GM10248 (cell line): ENCODE data around the gene CPED1.
"Not testable (repeated sequence)": the region's sequence is repeated elsewhere in the genome, so short reads cannot be mapped to it uniquely, and the experiment has no call there.

Experiments
- CTCF ChIA-PET: fragments of 300-600 bp; sonication (Branson Sonifier 250); formaldehyde crosslinking; extraction: SDS; loops from one replicate; lab custom pipeline; 2021; ENCODE audit warnings: antibody characterized with exemption; lab: Yijun Ruan, JAX
- POLR2A ChIA-PET: fragments of 350-650 bp; sonication (Branson Sonifier 250); formaldehyde crosslinking; extraction: SDS; loops from one replicate; lab custom pipeline; 2020; ENCODE audit warnings: antibody characterized with exemption; lab: Yijun Ruan, JAX
- DNase-seq: peaks from one replicate; pipeline ENCODE4 v3.0.0; 2012; ENCODE audit errors: extremely low spot score
- TF ChIP-seq, protein P1 (sequence below): IDR thresholded peaks from 2 replicates; pipeline ENCODE4 v1.5.1; 2012; ENCODE audit warnings: mild to moderate bottlenecking, low read depth; ENCODE audit errors: extremely low read depth, missing control alignments, control extremely low read depth

The CPED1 gene

DNA sequence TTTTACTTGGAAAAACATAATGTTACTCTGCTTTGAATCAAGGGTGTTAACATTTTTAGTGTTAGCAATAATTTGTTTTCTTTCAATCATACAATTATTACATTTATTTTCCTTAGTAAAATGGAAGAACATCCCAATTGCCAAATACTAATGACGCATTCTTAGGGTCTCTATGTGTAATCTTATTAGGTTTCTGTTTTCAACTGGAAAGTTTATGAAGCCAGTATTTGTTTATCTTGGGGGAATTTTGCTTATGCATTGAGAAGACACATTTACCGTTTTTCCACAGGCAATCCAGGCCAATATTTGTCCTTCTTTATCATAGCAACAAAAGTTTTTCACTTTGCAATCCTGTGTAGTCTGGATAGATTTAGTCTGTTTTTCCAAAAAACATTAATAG, 134.5 kb downstream of the CPED1 start:
- CTCF ChIA-PET = no interaction called here
- POLR2A ChIA-PET = no interaction called here

DNA sequence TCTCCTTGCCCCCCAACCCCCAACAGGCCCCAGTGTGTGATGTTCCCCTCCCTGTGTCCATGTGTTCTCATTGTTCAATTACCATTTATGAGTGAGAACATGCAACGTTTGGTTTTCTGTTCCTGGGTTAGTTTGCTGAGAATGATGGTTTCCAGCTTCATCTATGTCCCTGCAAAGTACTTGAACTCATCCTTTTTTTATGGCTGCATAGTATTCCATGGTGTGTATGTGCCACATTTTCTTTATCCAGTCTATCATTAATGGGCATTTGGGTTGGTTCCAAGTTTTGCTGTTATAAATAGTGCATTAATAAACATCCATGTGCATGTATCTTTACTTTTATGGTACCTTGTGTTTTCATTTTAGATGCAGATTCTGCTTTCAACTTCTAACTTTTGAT, 136.9 kb downstream of the CPED1 start:
- POLR2A ChIA-PET, DNase-seq: not testable (repeated sequence)
- CTCF ChIA-PET = interaction anchor here (1.6 kb wide), 1 partner anchor 869 kb away, joined by 5 read pairs; no protein-coding TSS in a partner anchor

More for the DNA sequence above, 134.5 kb downstream of the CPED1 start:
- TF ChIP-seq, protein P1, sequence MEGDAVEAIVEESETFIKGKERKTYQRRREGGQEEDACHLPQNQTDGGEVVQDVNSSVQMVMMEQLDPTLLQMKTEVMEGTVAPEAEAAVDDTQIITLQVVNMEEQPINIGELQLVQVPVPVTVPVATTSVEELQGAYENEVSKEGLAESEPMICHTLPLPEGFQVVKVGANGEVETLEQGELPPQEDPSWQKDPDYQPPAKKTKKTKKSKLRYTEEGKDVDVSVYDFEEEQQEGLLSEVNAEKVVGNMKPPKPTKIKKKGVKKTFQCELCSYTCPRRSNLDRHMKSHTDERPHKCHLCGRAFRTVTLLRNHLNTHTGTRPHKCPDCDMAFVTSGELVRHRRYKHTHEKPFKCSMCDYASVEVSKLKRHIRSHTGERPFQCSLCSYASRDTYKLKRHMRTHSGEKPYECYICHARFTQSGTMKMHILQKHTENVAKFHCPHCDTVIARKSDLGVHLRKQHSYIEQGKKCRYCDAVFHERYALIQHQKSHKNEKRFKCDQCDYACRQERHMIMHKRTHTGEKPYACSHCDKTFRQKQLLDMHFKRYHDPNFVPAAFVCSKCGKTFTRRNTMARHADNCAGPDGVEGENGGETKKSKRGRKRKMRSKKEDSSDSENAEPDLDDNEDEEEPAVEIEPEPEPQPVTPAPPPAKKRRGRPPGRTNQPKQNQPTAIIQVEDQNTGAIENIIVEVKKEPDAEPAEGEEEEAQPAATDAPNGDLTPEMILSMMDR = no peak
- DNase-seq = no peak

DNA sequence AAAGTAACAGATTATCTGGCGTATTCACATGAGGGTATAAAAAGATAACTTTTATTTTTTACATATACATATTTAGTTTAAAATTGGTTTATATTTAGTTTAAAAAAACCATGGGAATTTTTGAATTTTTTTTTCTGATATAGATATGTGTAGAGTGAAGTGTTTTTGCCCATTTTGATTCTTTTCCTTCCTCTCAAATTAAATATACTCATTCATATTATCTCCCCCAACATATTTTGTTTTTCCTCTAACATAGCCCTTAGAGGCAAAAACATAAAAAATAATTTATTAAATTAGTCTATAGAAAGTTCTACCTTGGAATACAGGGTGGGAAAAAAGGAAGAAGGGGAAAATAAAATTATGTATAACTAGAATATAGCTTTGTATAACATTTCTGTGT, 137.7 kb downstream of the CPED1 start:
- POLR2A ChIA-PET = no interaction called here
- CTCF ChIA-PET = interaction anchor here (1.2 to 1.6 kb wide), 2 partner anchors 11 to 868 kb away, joined by 3 to 5 read pairs; no protein-coding TSS in a partner anchor

DNA sequence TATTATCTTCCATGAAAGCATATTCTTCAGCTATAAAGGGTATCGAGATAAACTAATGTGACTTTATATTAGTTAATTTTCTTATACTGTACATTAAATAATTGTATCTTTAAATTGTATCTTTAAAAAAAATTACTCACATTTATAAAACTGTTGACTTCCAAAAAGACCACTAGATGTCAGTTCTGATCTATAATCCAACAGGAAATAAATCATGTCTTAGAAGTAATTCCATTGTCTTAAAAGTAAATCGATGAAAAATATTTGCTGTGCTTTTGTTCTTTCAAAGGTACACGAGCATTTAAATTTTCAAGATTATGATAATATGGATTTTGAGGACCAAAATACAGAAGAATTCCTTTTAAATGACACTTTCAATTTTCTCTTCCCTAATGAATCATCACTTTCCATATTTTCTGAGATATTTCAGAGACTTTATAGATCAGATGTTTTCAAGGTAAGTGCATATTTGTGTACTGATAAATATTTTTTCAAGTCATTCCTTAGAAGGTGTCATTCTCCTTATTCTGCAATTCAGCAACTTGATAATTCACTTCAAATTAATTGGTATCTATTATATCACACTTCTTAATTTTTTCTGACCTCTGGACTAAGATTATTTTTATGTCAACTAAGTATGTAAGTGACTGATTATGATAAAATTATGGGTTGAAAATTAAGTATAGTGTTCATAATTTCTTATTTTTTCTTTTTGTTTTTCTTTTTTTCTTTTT, 138.5 kb downstream of the CPED1 start:
- no peak for DNase-seq
- TF ChIP-seq, protein P1 = no peak
- POLR2A ChIA-PET = no interaction called here
- CTCF ChIA-PET = interaction anchor here (1.2 to 1.6 kb wide), 2 partner anchors 10 to 868 kb away, joined by 3 to 5 read pairs; no protein-coding TSS in a partner anchor

More for the DNA sequence above, 137.7 kb downstream of the CPED1 start:
- TF ChIP-seq, protein P1 = no peak
- DNase-seq = no peak

DNA sequence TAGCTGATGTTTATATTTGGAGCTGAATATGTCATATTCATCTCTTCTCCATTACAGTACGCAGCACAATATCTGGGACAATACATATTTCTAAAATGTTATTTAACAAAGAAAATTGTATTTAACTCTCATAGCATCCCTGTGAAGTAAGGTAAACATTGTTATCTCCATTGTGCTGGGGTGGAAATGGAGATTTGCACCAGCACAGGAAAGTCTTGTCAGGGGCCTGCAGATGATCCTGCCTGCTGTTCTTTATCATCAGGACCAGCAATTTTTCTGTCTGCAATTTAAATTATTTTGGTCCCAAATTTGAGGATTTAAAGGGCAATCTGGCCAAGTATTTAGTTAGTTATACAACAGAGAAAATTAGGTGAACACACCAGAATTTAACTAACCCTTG, 144.4 kb downstream of the CPED1 start:
- TF ChIP-seq, protein P1 = no peak
- DNase-seq = no peak
- ChIA-PET POLR2A (no interaction called here), CTCF (interaction anchor here (0.8 to 1.1 kb wide), 2 partner anchors 24 to 40 kb away, joined by 3 read pairs; no protein-coding TSS in a partner anchor)

DNA sequence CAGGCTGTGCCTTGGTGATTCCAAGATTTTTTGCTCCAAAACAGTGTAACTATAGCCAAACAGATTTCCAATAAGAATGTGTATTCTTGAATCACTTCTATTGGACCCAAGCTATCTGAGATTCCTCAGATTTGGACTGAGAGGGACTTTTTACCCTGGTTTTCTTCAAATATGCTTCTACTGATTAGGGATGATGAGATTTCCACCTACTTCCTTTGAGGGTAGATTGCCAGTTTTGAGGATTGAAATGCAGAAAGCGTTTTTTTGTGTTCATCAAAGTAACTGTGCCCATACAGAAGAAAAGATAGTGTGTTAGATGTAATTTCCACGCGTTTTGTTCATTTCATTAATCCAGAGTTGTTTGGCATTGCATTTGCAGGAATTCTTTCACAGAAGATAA, 144.9 kb downstream of the CPED1 start:
- ChIA-PET CTCF (interaction anchor here (0.8 to 1.1 kb wide), 2 partner anchors 25 to 40 kb away, joined by 3 read pairs; no protein-coding TSS in a partner anchor), POLR2A (no interaction called here)
- DNase-seq = no peak
- TF ChIP-seq, protein P1 = no peak

DNA sequence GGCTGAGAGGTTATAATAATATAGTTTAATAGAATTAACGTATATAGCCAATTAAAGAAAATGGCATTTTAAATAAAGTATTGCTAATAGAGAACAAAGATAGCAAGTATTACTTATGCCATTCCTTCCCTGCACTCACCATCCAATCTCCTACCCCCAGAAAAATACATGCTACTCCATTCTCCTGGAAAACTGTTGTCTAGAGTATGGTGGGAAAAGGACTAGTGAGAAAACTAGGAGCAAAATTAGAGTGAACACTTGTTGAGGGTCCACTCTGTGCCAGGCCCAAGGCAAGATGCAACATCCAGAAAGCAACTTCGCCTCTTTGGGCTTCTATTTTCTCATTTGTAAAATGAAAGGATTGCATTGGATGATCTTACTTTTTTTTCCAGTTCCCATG, 149.1 kb downstream of the CPED1 start:
- ChIA-PET CTCF (interaction anchor here (1.7 kb wide), 1 partner anchor 9 kb away, joined by 4 read pairs; no protein-coding TSS in a partner anchor), POLR2A (no interaction called here)
- TF ChIP-seq, protein P1 = no peak
- DNase-seq = no peak
